Measurements from ENCODE around the gene ALAS1. TPM values are rescaled to one million over a fixed set of nuclear protein-coding genes. Genes with fewer than 3 reads are reported as not detected.

The ALAS1 gene
- total and polyA plus RNA-seq, 2 of the 13 experiments (the other 11 are each of a cell fraction or from before 2014, with no cell fraction given): 36.0 to 43.2 TPM

DNA sequence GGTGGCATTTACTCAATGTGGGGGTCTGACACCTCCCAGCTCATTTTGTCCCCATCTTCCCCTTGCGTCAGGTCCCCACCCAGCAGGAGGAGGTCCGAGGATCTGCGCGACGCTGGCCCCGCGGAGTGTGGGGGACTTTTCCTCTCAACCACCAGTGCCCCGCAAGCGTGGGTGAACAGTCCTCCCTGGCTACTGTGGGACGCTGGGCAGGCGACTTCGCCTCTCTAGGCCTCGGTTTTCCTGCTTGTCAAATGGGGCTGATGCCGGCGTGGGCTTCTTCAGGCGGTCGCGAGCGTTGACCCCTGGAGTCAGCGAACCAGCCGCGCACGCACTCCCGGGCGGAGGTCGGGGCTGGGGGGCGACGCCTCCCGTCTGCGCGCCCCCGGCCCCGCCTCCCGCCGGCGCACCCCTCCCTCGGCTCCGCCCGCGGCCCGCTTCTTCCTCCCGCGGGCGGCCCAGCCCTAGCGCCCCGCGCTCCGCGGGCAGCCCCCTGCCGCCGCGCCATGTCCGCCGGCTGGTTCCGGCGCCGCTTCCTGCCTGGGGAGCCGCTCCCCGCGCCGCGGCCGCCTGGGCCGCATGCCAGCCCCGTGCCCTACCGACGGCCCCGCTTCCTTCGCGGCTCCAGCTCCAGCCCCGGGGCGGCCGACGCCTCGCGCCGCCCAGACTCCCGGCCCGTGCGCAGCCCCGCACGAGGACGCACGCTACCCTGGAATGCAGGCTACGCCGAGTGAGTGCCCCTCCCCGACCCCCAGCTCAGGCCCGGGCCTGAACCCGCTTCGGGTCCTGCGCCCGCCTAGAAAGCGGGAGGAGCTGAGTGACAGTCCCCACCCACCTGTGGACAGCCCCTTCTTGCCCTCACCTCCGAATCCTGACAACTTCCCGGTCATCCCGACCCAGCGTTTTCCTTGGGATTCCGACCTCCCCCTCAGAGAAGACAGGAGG lies 47.6 kb downstream of the ALAS1 start, which contains the start of gene PPM1M (continued):
- TF ChIP-seq ZSCAN12 (CRISPR knock-in tag; IDR thresholded peaks at IDR 0.05) (peak; percentile 93), HOXA3 (CRISPR knock-in tag; IDR thresholded peaks at IDR 0.05) (peak; percentile 43; the same call in 1 of the 2 replicates), SNAPC2 (CRISPR knock-in tag; IDR thresholded peaks at IDR 0.05) (no peak), ZNF558 (CRISPR knock-in tag; IDR thresholded peaks at IDR 0.05; ENCODE audit: borderline replicate concordance) (peak; percentile 64; the same call in 1 of the 2 replicates), MED13 (CRISPR knock-in tag; IDR thresholded peaks at IDR 0.05) (0 out of 2 replicates have a peak, but pooled peaks have one; percentile 36), ZNF607 (CRISPR knock-in tag; IDR thresholded peaks at IDR 0.05; ENCODE audit: borderline replicate concordance) (peak; percentile 92), BRD4 (CRISPR knock-in tag; IDR thresholded peaks at IDR 0.05) (peak; percentile 25; the same call in 1 of the 2 replicates), KLF12 (CRISPR knock-in tag; IDR thresholded peaks at IDR 0.05; ENCODE audit: borderline replicate concordance) (0 out of 2 replicates have a peak, but pooled peaks have one; percentile 37), NFKB2 (CRISPR knock-in tag; IDR thresholded peaks at IDR 0.05; ENCODE audit: borderline replicate concordance) (peak; percentile 61; the same call in 1 of the 2 replicates), ZNF34 (CRISPR knock-in tag; IDR thresholded peaks at IDR 0.05; ENCODE audit: borderline replicate concordance) (0 out of 2 replicates have a peak, but pooled peaks have one; percentile 65), MEIS2 (CRISPR knock-in tag; IDR thresholded peaks at IDR 0.05) (peak; percentile 90; the same call in 1 of the 2 replicates), MED1 (CRISPR knock-in tag; IDR thresholded peaks at IDR 0.05) (0 out of 2 replicates have a peak, but pooled peaks have one; percentile 36), ZNF761 (CRISPR knock-in tag; conservative IDR thresholded peaks at IDR 0.05) (peak; percentile 76), MYC (CRISPR knock-in tag; IDR thresholded peaks at IDR 0.05; ENCODE audit: borderline replicate concordance) (peak; percentile 62), TSC22D2 (CRISPR knock-in tag; IDR thresholded peaks at IDR 0.05; ENCODE audit: borderline replicate concordance) (0 out of 2 replicates have a peak, but pooled peaks have one; percentile 55)
- TF ChIP-seq, protein P1, sequence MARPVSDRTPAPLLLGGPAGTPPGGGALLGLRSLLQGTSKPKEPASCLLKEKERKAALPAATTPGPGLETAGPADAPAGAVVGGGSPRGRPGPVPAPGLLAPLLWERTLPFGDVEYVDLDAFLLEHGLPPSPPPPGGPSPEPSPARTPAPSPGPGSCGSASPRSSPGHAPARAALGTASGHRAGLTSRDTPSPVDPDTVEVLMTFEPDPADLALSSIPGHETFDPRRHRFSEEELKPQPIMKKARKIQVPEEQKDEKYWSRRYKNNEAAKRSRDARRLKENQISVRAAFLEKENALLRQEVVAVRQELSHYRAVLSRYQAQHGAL (CRISPR knock-in tag; IDR thresholded peaks at IDR 0.05; ENCODE audit: not compliant biosample characterization): peak; percentile 73
- TF ChIP-seq, protein P2, sequence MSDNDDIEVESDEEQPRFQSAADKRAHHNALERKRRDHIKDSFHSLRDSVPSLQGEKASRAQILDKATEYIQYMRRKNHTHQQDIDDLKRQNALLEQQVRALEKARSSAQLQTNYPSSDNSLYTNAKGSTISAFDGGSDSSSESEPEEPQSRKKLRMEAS (IDR thresholded peaks at IDR 0.05): peak; percentile 93
- TF ChIP-seq, protein P3, sequence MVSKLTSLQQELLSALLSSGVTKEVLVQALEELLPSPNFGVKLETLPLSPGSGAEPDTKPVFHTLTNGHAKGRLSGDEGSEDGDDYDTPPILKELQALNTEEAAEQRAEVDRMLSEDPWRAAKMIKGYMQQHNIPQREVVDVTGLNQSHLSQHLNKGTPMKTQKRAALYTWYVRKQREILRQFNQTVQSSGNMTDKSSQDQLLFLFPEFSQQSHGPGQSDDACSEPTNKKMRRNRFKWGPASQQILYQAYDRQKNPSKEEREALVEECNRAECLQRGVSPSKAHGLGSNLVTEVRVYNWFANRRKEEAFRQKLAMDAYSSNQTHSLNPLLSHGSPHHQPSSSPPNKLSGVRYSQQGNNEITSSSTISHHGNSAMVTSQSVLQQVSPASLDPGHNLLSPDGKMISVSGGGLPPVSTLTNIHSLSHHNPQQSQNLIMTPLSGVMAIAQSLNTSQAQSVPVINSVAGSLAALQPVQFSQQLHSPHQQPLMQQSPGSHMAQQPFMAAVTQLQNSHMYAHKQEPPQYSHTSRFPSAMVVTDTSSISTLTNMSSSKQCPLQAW (CRISPR knock-in tag; IDR thresholded peaks at IDR 0.05): no peak
- TF ChIP-seq, protein P4, sequence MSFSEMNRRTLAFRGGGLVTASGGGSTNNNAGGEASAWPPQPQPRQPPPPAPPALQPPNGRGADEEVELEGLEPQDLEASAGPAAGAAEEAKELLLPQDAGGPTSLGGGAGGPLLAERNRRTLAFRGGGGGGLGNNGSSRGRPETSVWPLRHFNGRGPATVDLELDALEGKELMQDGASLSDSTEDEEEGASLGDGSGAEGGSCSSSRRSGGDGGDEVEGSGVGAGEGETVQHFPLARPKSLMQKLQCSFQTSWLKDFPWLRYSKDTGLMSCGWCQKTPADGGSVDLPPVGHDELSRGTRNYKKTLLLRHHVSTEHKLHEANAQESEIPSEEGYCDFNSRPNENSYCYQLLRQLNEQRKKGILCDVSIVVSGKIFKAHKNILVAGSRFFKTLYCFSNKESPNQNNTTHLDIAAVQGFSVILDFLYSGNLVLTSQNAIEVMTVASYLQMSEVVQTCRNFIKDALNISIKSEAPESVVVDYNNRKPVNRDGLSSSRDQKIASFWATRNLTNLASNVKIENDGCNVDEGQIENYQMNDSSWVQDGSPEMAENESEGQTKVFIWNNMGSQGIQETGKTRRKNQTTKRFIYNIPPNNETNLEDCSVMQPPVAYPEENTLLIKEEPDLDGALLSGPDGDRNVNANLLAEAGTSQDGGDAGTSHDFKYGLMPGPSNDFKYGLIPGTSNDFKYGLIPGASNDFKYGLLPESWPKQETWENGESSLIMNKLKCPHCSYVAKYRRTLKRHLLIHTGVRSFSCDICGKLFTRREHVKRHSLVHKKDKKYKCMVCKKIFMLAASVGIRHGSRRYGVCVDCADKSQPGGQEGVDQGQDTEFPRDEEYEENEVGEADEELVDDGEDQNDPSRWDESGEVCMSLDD (CRISPR knock-in tag; IDR thresholded peaks at IDR 0.05; ENCODE audit: borderline replicate concordance): 0 out of 2 replicates have a peak, but pooled peaks have one; percentile 51

Measured in HepG2 (cell line).